Measurements from ENCODE around the gene OPN4.
"Not testable (repeated sequence)": the region's sequence is repeated elsewhere in the genome, so short reads cannot be mapped to it uniquely, and the experiment has no call there.

The OPN4 gene

DNA sequence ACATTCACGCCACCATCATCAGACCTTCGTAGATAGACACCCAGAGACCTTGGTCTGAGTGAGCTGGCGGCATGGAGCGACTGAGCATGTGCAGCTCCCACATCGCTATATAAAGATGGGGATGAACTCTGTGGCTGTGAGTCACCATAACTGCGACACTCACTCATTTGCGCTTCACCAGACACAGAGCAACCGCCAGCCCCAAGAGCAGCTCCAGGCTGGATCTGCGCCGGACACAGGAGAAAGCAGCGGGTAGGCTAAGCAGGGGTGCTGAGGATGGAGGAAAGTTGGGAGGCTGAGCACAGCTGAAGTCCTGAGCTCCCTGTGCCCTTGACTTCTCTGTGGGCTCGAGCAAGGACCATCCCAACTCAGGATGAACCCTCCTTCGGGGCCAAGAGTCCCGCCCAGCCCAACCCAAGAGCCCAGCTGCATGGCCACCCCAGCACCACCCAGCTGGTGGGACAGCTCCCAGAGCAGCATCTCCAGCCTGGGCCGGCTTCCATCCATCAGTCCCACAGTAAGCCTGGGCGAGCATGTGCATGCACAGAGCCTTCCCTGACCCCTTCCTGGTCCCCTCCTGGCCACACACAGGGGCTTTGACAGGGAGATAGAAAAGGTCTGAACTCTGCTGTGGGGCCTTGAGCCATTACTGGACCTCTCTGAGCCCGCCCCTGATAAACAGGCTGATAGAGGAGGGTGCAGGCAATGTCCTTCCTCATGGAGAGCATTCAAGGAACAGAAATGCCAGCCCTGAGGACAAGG lies at the start of gene OPN4:
Gene OPN4, plus strand, starts transcription at position 137 of the 762 bp plus-strand sequence. Its CDS starts 237 bp downstream, at position 374.
- peak; percentile 12 for DNase-seq

- no peak for DNase-seq
Observed at GRCh38 chr10:86607674-86608073, 46.7 kb upstream of the OPN4 start.

DNA sequence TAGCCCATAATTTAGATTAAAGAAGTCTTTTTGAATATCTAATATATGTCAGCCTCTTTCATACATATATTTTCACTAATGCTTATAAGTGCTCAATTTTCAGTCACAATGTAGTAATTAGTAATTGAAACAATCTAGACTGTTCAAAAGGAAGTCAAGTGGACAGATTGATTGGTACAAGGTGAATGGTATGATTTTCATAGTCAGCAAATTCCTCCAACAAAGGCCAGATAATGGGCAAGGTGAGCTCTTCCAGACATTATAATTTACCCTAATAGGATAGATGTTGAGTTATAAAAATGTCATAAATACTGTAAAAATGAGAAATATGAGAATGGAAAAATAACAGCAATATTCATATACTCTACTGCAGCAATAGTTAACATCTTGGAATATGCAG lies 44.4 kb upstream of the OPN4 start:
- DNase-seq, result no peak

DNA sequence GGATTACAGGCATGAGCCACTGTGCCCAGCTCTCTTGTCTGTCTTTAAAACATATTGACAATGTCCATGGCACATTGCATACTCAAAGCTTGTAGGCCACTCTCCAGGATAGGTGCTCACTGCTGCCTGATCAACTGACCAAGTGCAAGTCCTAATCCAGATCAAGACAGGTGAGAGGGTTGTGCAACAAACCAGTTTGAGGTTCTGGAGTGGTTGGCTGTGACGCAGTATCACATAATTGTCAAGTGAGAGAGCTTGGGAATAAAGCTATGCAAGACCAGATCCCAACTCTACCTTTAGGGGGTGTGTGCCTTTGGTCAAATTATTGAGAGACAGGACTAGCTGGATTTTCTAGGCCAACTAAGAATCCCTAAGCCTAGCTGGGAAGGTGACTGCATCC lies 43.0 kb upstream of the OPN4 start:
- no peak for DNase-seq

- DNase-seq, result no peak
Observed at GRCh38 chr10:86613096-86613495, 41.3 kb upstream of the OPN4 start.

DNA sequence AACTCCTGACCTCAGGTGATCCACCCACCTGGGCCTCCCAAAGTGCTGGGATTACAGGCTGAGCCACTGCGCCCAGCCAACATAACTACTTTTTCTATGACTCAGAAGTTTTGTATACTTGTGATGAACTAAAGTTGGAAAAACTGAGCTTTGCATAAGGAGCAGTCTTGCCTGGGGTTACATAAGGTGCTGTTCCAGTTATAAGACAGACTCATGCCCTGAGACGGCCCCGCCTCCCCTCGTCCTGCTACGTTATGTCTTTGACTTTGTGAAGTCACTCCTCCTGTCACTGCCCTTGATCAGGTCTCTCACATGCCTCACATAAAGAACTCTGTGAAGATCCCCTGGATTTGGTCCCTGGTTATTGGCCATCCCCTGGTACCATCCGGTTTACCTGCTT lies 40.4 kb upstream of the OPN4 start:
- DNase-seq, result no peak

GRCh38 chr10:86614853-86615252 lies 39.5 kb upstream of the OPN4 start:
- no peak for DNase-seq

- not testable (repeated sequence) for DNase-seq
Observed at GRCh38 chr10:86617278-86617677, 37.1 kb upstream of the OPN4 start.

- no peak for DNase-seq
Observed at GRCh38 chr10:86628311-86628710, 26.0 kb upstream of the OPN4 start.

- no peak for DNase-seq
Observed at GRCh38 chr10:86630079-86630478, 24.3 kb upstream of the OPN4 start.

DNA sequence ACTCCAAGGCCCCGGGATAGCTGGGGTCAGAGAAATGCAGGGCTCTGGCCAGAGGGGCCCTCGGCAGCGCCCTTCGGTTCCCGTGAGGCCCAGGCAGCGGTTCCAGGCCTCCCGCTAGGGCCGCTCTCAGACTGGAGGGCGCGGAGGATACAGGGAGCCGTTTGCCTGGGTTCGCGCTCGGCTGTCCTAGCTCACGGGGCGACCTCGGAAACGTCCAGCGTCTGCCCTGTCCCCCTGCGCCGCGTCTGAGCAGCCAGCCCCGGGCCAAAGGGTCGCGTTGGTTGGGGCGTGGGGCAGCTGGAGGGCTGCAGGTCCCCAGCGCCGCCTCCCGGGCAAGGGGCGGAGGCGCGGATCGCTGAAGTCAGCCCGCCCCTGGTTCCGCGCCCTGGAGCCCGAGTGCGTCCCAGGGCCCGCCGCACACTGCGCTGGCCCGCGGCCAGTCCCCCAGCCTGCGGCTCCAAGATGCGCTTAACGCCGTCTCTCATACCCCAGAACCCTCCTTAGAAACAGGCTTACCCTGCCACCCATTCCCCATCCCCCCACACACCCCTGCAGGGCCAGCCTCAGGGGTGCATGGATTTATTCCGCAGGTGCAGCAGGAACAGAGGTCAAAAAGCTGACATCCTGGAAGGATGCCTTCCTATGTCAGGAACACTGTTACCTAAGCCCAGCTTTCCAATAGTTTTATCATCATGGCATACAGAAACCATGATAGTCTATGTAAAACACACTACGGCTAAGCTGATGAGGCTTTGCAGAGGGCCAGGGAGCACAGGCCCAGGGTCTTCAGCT lies 22.1 kb upstream of the OPN4 start:
- no peak for DNase-seq

GRCh38 chr10:86632951-86633350 lies 21.4 kb upstream of the OPN4 start:
- DNase-seq, result no peak

DNA sequence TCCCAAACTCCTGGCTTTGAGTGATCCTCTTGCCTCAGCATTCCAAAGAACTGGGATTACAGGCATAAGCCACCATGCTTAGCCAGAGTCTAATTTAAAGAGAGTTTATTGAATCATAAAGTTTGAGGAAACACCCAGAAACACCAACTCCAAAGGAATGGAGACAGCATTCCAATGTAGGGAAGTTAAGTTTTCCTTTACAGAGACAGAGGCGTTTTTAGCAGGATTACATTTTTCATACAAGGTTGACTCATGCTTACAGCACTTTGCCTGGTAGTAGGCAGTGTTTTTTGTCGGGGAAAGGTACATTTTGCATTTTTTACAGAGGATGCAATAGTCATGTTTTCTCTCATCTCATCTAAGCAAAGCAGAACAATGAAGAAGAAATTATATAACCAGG lies 18.9 kb upstream of the OPN4 start:
- DNase-seq, result no peak

- DNase-seq, result no peak
Observed at GRCh38 chr10:86636311-86636710, 18.0 kb upstream of the OPN4 start.

- DNase-seq, result no peak
Observed at GRCh38 chr10:86642021-86642420, 12.3 kb upstream of the OPN4 start.

DNA sequence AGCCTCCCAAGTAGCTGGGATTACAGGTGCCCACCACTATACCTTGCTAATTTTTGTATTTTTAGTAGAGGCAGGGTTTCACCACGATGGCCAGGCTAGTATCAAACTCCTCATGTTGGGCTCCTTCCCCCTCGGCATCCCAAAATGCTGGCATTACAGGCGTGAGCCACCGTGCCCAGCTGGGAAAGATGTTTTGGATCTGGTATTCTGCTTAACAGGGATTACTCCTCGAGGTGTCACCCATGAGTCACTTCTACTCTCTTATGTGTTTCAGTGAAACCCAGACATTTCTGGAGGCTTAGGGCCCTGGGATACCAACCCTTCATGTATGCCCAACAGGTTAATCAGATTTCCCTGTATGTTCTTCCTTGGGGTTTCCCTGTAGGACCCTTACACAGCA lies 11.8 kb upstream of the OPN4 start:
- DNase-seq, result no peak

GRCh38 chr10:86644152-86644793 lies 10.1 kb upstream of the OPN4 start:
- no peak for DNase-seq

DNA sequence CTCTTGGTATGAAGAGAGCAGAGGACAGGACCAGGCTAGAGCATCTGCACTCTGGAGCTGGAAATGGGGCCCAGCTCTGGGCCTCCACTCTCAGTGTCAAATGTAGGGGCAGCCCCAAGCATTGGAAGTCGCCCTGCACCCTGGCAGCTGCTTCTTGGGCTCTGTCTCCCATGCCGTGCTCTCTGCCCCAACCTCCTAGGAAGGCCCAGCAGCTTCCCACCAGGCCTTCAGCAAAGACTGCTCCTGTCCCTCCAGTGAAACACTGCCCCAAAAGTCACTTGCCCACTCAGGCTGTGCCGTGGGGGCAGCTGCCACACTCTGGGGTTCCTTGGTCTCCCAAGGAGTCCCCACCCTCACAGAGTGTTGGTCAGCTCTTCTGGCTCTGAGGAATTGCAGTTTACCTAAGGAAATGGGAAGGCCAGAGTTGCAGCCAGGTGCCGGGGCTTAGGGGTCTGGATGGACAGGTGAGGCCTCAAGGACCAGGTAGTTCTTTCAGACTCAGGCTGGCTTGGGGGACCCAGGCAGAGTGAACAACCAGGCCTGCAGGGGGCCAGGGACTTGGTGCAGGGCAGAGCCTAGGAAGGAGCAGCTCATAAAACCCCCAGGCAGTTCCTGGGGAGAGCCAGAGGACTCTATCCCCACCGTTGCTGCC lies 9.4 kb upstream of the OPN4 start:
- DNase-seq, result no peak

DNA sequence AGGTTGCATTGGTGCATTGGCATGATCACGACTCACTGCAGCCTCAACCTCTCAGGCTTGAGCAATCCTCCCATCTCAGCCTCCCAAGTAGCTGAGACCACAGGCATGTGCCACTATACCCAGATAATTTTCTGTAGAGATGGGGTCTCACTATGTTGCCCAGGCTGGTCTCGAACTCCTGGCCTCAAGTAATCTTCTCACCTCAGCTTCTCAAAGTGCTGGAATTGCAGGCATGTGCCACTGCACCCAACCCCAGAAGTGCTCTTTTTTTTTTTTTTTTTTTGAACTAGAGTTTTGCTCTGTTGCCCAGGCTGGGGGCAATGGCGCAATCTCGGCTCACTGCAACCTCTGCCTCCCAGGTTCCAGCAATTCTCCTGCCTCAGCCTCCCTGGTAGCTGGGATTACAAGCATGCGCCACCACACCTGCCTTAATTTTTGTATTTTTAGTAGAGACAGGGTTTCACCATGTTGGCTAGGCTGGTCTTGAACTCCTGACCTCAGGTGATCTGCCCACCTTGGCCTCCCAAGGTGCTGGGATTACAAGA lies 8.7 kb upstream of the OPN4 start:
- DNase-seq, result not testable (repeated sequence)

- DNase-seq, result no peak
Observed at GRCh38 chr10:86646532-86646931, 7.8 kb upstream of the OPN4 start.

DNA sequence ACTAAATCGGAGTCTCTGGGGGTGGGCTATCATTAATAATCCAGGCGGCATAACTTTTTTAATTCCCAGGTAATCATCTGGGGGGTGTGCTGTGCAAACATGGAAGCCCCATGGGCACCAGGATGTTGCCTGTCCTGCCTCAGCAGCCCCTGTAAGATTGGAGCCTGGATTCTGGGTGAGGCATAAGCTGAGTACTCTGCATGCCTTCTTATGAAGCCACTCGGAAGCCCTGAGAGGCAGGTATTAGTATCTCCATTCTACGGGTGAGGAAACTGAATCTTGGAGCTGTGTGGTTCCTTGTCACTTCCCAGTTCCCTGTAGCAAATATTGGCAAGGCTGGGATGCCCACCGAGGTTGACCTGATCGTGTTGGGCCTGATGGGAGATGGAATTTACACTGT lies 7.4 kb upstream of the OPN4 start:
- DNase-seq, result no peak

DNA sequence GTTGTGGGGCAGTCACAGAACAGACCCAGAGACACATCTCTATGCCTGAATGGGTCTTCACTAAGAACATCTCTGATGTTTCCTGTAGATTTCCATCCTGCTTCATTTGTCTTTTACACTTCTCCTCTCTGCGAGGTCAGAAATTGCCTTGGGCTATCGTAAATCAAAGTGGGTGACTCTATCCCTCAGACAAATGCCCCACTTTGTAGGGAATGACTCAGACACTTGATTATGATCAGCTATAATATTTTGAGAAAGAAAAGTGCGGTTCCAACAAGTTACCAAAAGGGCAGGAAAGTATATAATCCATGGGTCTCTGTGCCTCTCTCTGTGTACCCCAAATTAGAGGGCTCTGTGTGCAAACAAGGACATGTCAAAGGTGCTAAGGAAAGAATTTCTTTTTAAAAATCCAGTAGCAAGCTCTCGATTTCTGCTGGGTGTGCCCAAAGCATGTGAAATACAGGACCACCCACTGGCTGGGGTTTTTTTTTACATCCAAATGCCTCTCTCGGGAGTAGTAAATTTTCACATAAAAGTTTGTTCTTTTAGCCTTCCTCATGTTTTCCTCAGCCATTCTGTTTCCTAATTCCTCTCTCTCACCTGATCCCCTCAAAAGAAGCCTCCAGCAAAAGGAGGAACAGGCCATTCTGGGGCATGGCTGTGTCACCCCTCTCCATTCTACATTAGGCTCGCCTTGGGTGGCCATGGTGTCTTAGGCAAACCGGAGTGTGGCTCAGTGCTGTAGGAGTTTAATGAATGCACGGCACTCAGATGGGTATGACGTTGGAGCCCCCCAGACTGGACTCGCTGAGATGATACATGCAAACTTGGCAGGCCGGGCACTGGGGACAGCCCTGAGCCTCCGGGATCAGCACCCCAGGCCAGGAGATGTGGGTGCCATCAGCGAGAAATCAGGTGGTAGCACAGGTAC lies 6.3 kb upstream of the OPN4 start:
- no peak for DNase-seq
